GM18498 (cell line): Measurements from ENCODE around the gene PRSS58.

Experiments
- ATAC-seq: cut with Tn5 transposase; IDR thresholded peaks from one replicate; pipeline ENCODE4 v1.9.1; 2021; ENCODE audit warnings: mild to moderate bottlenecking, moderate library complexity; ENCODE audit not compliant: unreplicated experiment

Gene PRSS58

GRCh38 chr7:142228537-142229104 lies 29.2 kb downstream of the PRSS58 start:
- ATAC-seq: no peak
